Endothelial cell of umbilical vein (primary cell): ENCODE results near the gene SP6. TPM values are rescaled to one million over a fixed set of nuclear protein-coding genes. Genes with fewer than 3 reads are reported as not detected.

Source experiments
- BruUV-seq: library from RNA; stranded (reverse); fragments of 400-500 nt; replicated peaks from 2 replicates; lab custom pipeline; 2021; lab: Mats Ljungman, UMichigan
- CTCF ChIA-PET: fragments of 300-600, 350-600 bp; sonication (Branson Sonifier 250); formaldehyde crosslinking; loops from one replicate; lab custom pipeline; 2021; ENCODE audit warnings: antibody characterized with exemption, inconsistent platforms; lab: Charles Lee
- POLR2A ChIA-PET: fragments of 300-600, 350-600 bp; sonication (Branson Sonifier 250); formaldehyde crosslinking; loops from one replicate; lab custom pipeline; 2021; ENCODE audit warnings: antibody characterized with exemption, inconsistent platforms; lab: Charles Lee
- DNase-seq: peaks from one replicate; pipeline ENCODE4 v3.0.0-alpha.2; 2011; ENCODE audit warnings: low read depth, low spot score
- FAIRE-seq: peaks from 2 replicates; lab custom pipeline; 2011; peaks lifted over from hg19 to GRCh38; lab: Jason Lieb, UNC
- H2AFZ ChIP-seq: 2 replicates; pipeline ENCODE4 v1.6.0; 2012; ENCODE audit warnings: low read depth, low read length, control low read depth, inconsistent platforms
- H3K27ac ChIP-seq: 2 replicates; pipeline ENCODE4 v1.5.1; 2011; ENCODE audit warnings: low read depth, mild to moderate bottlenecking, control low read depth, low read length, moderate library complexity; ENCODE audit not compliant: insufficient read depth
- H3K27me3 ChIP-seq, 2 experiments: 2 replicates each; pipeline versions ENCODE4 v1.6.0 to v1.6.1; 2011; ENCODE audit warnings: low read length in 2 of 2, mixed read lengths in 1 of 2; ENCODE audit not compliant: control insufficient read depth in 2 of 2, insufficient read depth in 2 of 2
- H3K36me3 ChIP-seq, 2 experiments: 2 replicates in 1 of 2; 3 replicates in 1 of 2; pipeline ENCODE4 v1.5.1; 2011; ENCODE audit warnings: low read length in 2 of 2, mild to moderate bottlenecking in 1 of 2, moderate library complexity in 1 of 2; ENCODE audit not compliant: control insufficient read depth in 2 of 2, insufficient read depth in 2 of 2; ENCODE audit errors: extremely low read depth in 1 of 2
- H3K4me1 ChIP-seq: 3 replicates; pipeline ENCODE4 v1.5.1; 2011; ENCODE audit warnings: mild to moderate bottlenecking, low read length; ENCODE audit not compliant: control insufficient read depth, insufficient read depth; ENCODE audit errors: extremely low read depth
- H3K4me2 ChIP-seq: 2 replicates; pipeline ENCODE4 v1.6.1; 2011; ENCODE audit warnings: low read length, control low read depth, mixed read lengths; ENCODE audit not compliant: insufficient read depth
- H3K4me3 ChIP-seq, 3 experiments: fragments of 200-600 bp in 1 of 3; sonication (generic), shearing (Covaris generic) in 1 of 3; replicated peaks in 1 of 3; 2 replicates each; pipeline ENCODE4 v1.5.1; 2011 to 2016; ENCODE audit warnings: control low read depth in 3 of 3, low read length in 3 of 3, mild to moderate bottlenecking in 2 of 3, inconsistent platforms in 1 of 3, low read depth in 1 of 3, moderate library complexity in 1 of 3; ENCODE audit not compliant: insufficient read depth in 1 of 3
- H3K79me2 ChIP-seq: 2 replicates; pipeline ENCODE4 v1.6.0; 2012; ENCODE audit warnings: low read length, inconsistent platforms; ENCODE audit not compliant: control insufficient read depth, insufficient read depth
- H3K9ac ChIP-seq: replicated peaks from 2 replicates; pipeline ENCODE3; 2011; ENCODE audit warnings: low read length, control low read depth; ENCODE audit not compliant: insufficient read depth; ENCODE audit errors: extremely low read depth
- H3K9me1 ChIP-seq: replicated peaks from 3 replicates; pipeline ENCODE4 v1.6.0; 2011; ENCODE audit warnings: mild to moderate bottlenecking, low read length; ENCODE audit not compliant: control insufficient read depth, insufficient read depth; ENCODE audit errors: extremely low read depth
- H3K9me3 ChIP-seq: replicated peaks from 2 replicates; pipeline ENCODE4 v1.5.1; 2012; ENCODE audit warnings: low read length, inconsistent platforms; ENCODE audit not compliant: control insufficient read depth, insufficient read depth
- H4K20me1 ChIP-seq: replicated peaks from 2 replicates; pipeline ENCODE3; 2011; ENCODE audit warnings: mild to moderate bottlenecking, low read length; ENCODE audit not compliant: control insufficient read depth, insufficient read depth; ENCODE audit errors: extremely low read depth
- CTCF ChIP-seq, 2 donors: IDR thresholded peaks; 1 replicate in 1 of 2; 2 replicates in 1 of 2; pipeline ENCODE4 v1.5.1; 2011; ENCODE audit warnings: low read length in 2 of 2, mild to moderate bottlenecking in 2 of 2, moderate library complexity in 2 of 2, control low read depth in 1 of 2, inconsistent platforms in 1 of 2, low read depth in 1 of 2; ENCODE audit not compliant: insufficient read depth in 1 of 2; ENCODE audit errors: extremely low read depth in 1 of 2
- GATA2 ChIP-seq: IDR thresholded peaks from 2 replicates; pipeline ENCODE4 v1.7.0; 2011; ENCODE audit warnings: low read depth, mild to moderate bottlenecking, moderate library complexity, mixed read lengths, low read length; ENCODE audit not compliant: insufficient read length, insufficient read depth
- POLR2AphosphoS5 ChIP-seq: IDR thresholded peaks from 2 replicates; pipeline ENCODE4 v1.6.1; 2012; ENCODE audit warnings: low read depth, mild to moderate bottlenecking, control low read depth, low read length, moderate library complexity; ENCODE audit not compliant: insufficient read depth
- dilution Hi-C: fragments of 300-500 bp; cut with MboI; formaldehyde crosslinking; loops from one replicate; pipeline ENCODE4 v1.15.0; 2019; ENCODE audit warnings: low sequenced_read_pairs; ENCODE audit not compliant: extremely low pct_ligation_motif_present
- intact Hi-C: fragments of 100-400 bp; cut with micrococcal nuclease; formaldehyde crosslinking; loops from one replicate; pipeline ENCODE4 v1.10.0; 2022
- polyA plus RNA-seq, 4 experiments: library from polyadenylated mRNA; depleted of rRNA in 3 of 4; stranded (reverse) in 3 of 4; unstranded in 1 of 4; fragments of >200 nt; gene quantifications; 2 replicates each; pipeline versions ENCODE4 v1.2.1 to v1.2.3, GENCODE V29; 2011 to 2012; ENCODE audit warnings: missing spikeins in 1 of 4
- total RNA-seq: library from RNA; stranded (reverse); gene quantifications from 2 replicates; pipeline ENCODE4 v1.2.3, GENCODE V29; 2021

Gene SP6
- total and polyA plus RNA-seq, 2 donors (not counting 3 experiments of a cell fraction or from before 2014, with no cell fraction given): 0.11 to 1.3 TPM

- ChIA-PET CTCF (interaction anchor here (1.0 kb wide), 2 partner anchors 14 kb away, joined by 3 read pairs; no protein-coding TSS in a partner anchor), POLR2A (no interaction called here)
- intact Hi-C loops: no loop called here
- no peak for TF ChIP-seq POLR2AphosphoS5
- TF ChIP-seq CTCF (IDR thresholded peaks at IDR 0.05; ENCODE audit: extremely low read depth in 1 of 2, insufficient read depth in 1 of 2, low read depth in 1 of 2, low read length in 2 of 2): no peak
- TF ChIP-seq GATA2: no peak
- Histone ChIP-seq H3K4me2 (no peak overlapping the region), H3K27ac (no peak overlapping the region), H3K9me1 (no peaks in the 10 kb centered on the region), H3K27me3 (peaks cover 44 to 45% of the 10 kb centered on the region in 2 experiments), H3K4me1 (no peaks in the 10 kb centered on the region), H3K9ac (no peak overlapping the region), H2AFZ (no peak overlapping the region), H3K79me2 (no peaks in the 10 kb centered on the region), H3K9me3 (no peaks in the 10 kb centered on the region), H3K36me3 (no peaks in the 10 kb centered on the region), H4K20me1 (no peaks in the 10 kb centered on the region), H3K4me3 (no peak overlapping the region)
- dilution Hi-C loops: no loop called here
- no TSS peak for BruUV-seq
- no peak for FAIRE-seq
- no peak for DNase-seq
Observed at GRCh38 chr17:47875011-47875985, 24.3 kb upstream of the SP6 start.
